GM19328 (cell line): ENCODE data around the gene NMUR2.

ENCODE experiments used
- ATAC-seq: cut with Tn5 transposase; IDR thresholded peaks from one replicate; pipeline ENCODE4 v1.9.1; 2021; ENCODE audit warnings: mild to moderate bottlenecking, moderate library complexity; ENCODE audit not compliant: unreplicated experiment

NMUR2 gene

GRCh38 chr5:152372875-152373274, 32.2 kb downstream of the NMUR2 start:
- no peak for ATAC-seq

GRCh38 chr5:152369298-152369697, 35.8 kb downstream of the NMUR2 start:
- ATAC-seq = no peak

GRCh38 chr5:152367554-152367953, 37.5 kb downstream of the NMUR2 start:
- no peak for ATAC-seq

- ATAC-seq = no peak
Observed at GRCh38 chr5:152366716-152367115, 38.4 kb downstream of the NMUR2 start.

- ATAC-seq = no peak
Observed at GRCh38 chr5:152364899-152365298, 40.2 kb downstream of the NMUR2 start.

- no peak for ATAC-seq
Observed at GRCh38 chr5:152364172-152364571, 40.9 kb downstream of the NMUR2 start.

GRCh38 chr5:152358861-152359568, 46.1 kb downstream of the NMUR2 start:
- no peak for ATAC-seq

GRCh38 chr5:152356506-152356905, 48.6 kb downstream of the NMUR2 start:
- no peak for ATAC-seq

GRCh38 chr5:152355061-152355460, 50.0 kb downstream of the NMUR2 start:
- ATAC-seq = no peak

- ATAC-seq = no peak
Observed at GRCh38 chr5:152353001-152353400, 52.1 kb downstream of the NMUR2 start.

GRCh38 chr5:152349683-152350526, 55.2 kb downstream of the NMUR2 start:
- no peak for ATAC-seq
